ENCODE results near the gene BMP8B. TPM values are rescaled to one million over a fixed set of nuclear protein-coding genes. Genes with fewer than 3 reads are reported as not detected.

The BMP8B gene
- total and polyA plus RNA-seq, 7 donors: 0.06 to 0.25 (median 0.15) TPM

GRCh38 chr1:39707506-39707905 lies 81.2 kb downstream of the BMP8B start:
- ATAC-seq: no peak
- intact Hi-C loops (cut with DNase I): no loop called here
- WGBS, 3 donors: 90 to 94% (median 92%) methylated on average over 4 of the region's 4 CpGs

More at GRCh38 chr1:39707506-39707905, 81.2 kb downstream of the BMP8B start:
- Histone ChIP-seq H3K9me3 (no peaks in the 10 kb centered on the region), H3K4me3 (no peak overlapping the region), H3K27me3 (ENCODE audit: insufficient read depth in 3 of 3, low read length in 2 of 3) (no peaks in the 10 kb centered on the region), H3K4me1 (peaks cover 6% of the 10 kb centered on the region), H3K27ac (no peak overlapping the region), H3K36me3 (ENCODE audit: insufficient read depth in 1 of 2, low read depth in 1 of 2) (no peaks in the 10 kb centered on the region)
- no peak for TF ChIP-seq CTCF (IDR thresholded peaks at IDR 0.05)
- no peak for DNase-seq

Other genes starting within 250 kb of the BMP8B start
- 100 to 1,000 TPM; 370 to 530 (median 476) TPM for gene PABPC4, start 212.1 kb downstream of the BMP8B start, total RNA-seq
- 100 to 1,000 TPM; 194 to 302 (median 241) TPM for gene PABPC4, start 212.1 kb downstream of the BMP8B start, polyA plus RNA-seq
- gene HEYL, start 149.2 kb downstream of the BMP8B start, total RNA-seq: 10 to 100 TPM in 1 of 4 donors, 1 to 10 TPM in 3; 4.1 to 10.0 (median 6.5) TPM
- 1 to 10 TPM; 2.1 to 5.8 (median 3.2) TPM for gene HEYL, start 149.2 kb downstream of the BMP8B start, polyA plus RNA-seq
- gene NT5C1A, start 116.8 kb downstream of the BMP8B start, total RNA-seq: 100 to 1,000 TPM in 1 of 4 donors, 10 to 100 TPM in 3; 35.0 to 112 (median 63.3) TPM
- 1 to 10 TPM; 1.2 to 7.7 (median 2.3) TPM for gene NT5C1A, start 116.8 kb downstream of the BMP8B start, polyA plus RNA-seq
- gene HPCAL4, start 97.4 kb downstream of the BMP8B start, total RNA-seq: 1 to 10 TPM; 1.3 to 9.4 (median 3.1) TPM
- gene HPCAL4, start 97.4 kb downstream of the BMP8B start, polyA plus RNA-seq: 1 to 10 TPM in 2 of 3 donors, under 1 TPM in 1; 0.29 to 3.2 (median 1.3) TPM
- 10 to 100 TPM; 23.5 to 34.3 (median 33.2) TPM for gene PPIE, start 50.0 kb downstream of the BMP8B start, total RNA-seq
- gene PPIE, start 50.0 kb downstream of the BMP8B start, polyA plus RNA-seq: 10 to 100 TPM; 44.5 to 53.2 (median 49.4) TPM
- under 1 TPM in 3 of 4 donors, not detected in 1; 0.23 to 0.48 (median 0.34) TPM for gene OXCT2, start 17.5 kb downstream of the BMP8B start, total RNA-seq
- gene OXCT2, start 17.5 kb downstream of the BMP8B start, polyA plus RNA-seq: under 1 TPM in 2 of 3 donors, not detected in 1; 0.03 to 0.16 TPM
- gene TRIT1, start 94.6 kb upstream of the BMP8B start, total RNA-seq: 10 to 100 TPM in 2 of 4 donors, 1 to 10 TPM in 2; 6.4 to 13.7 (median 10.2) TPM
- 10 to 100 TPM in 2 of 3 donors, 1 to 10 TPM in 1; 9.7 to 26.2 (median 13.6) TPM for gene TRIT1, start 94.6 kb upstream of the BMP8B start, polyA plus RNA-seq
- gene MYCL, start 113.1 kb upstream of the BMP8B start, total RNA-seq: 1 to 10 TPM in 2 of 4 donors, under 1 TPM in 2; 0.19 to 1.7 (median 0.60) TPM
- gene MYCL, start 113.1 kb upstream of the BMP8B start, polyA plus RNA-seq: under 1 TPM; 0.10 to 0.27 (median 0.12) TPM
- gene MFSD2A, start 166.3 kb upstream of the BMP8B start, total RNA-seq: under 1 TPM; 0.12 to 0.58 (median 0.47) TPM
- gene MFSD2A, start 166.3 kb upstream of the BMP8B start, polyA plus RNA-seq: 1 to 10 TPM in 1 of 3 donors, under 1 TPM in 2; 0.35 to 2.1 (median 0.92) TPM